Neuronal stem cell (in vitro differentiated cells): Measurements from ENCODE around the gene ADCY9.

Experiments
- DNase-seq: peaks from one replicate; pipeline ENCODE4 v3.0.0-alpha.2; 2013; ENCODE audit warnings: low spot score
- H2AFZ ChIP-seq: one replicate; pipeline ENCODE4 v1.6.1; 2013; ENCODE audit warnings: mild to moderate bottlenecking, low read length, inconsistent platforms
- H2AK5ac ChIP-seq: 2 replicates; pipeline ENCODE4 v1.6.1; 2013; ENCODE audit warnings: low read depth, mild to moderate bottlenecking, inconsistent platforms, low read length, moderate library complexity, mixed read lengths
- H2BK120ac ChIP-seq: 2 replicates; pipeline ENCODE4 v1.6.1; 2013; ENCODE audit warnings: low read depth, mild to moderate bottlenecking, inconsistent platforms, low read length, moderate library complexity, mixed read lengths
- H2BK12ac ChIP-seq: one replicate; pipeline ENCODE4 v1.6.1; 2013; ENCODE audit warnings: low read length, inconsistent platforms
- H2BK15ac ChIP-seq: 2 replicates; pipeline ENCODE4 v1.6.1; 2013; ENCODE audit warnings: mild to moderate bottlenecking, low read length, inconsistent platforms, mixed read lengths
- H2BK5ac ChIP-seq: one replicate; pipeline ENCODE4 v1.6.1; 2013; ENCODE audit warnings: inconsistent platforms, mild to moderate bottlenecking, low read length, moderate library complexity
- H3K14ac ChIP-seq: one replicate; pipeline ENCODE4 v1.6.1; 2013; ENCODE audit warnings: low read length, inconsistent platforms
- H3K18ac ChIP-seq: 2 replicates; pipeline ENCODE4 v1.6.1; 2013; ENCODE audit warnings: low read length, inconsistent platforms
- H3K23ac ChIP-seq: 2 replicates; pipeline ENCODE4 v1.6.1; 2013; ENCODE audit warnings: low read depth, mild to moderate bottlenecking, mixed read lengths, low read length, inconsistent platforms; ENCODE audit not compliant: poor library complexity
- H3K27ac ChIP-seq: replicated peaks from 3 replicates; pipeline ENCODE4 v1.5.1; 2013; ENCODE audit warnings: low read length, inconsistent platforms
- H3K27me3 ChIP-seq, 3 experiments: 2 replicates each; pipeline ENCODE4 v1.6.1; 2013; ENCODE audit warnings: low read length in 3 of 3, mild to moderate bottlenecking in 2 of 3, inconsistent platforms in 1 of 3, low read depth in 1 of 3, mixed read lengths in 1 of 3, moderate library complexity in 1 of 3; ENCODE audit not compliant: control insufficient read depth in 3 of 3, insufficient read depth in 3 of 3
- H3K36me3 ChIP-seq, 2 donors: replicated peaks in 1 of 2; 2 replicates each; pipeline ENCODE4 v1.6.1; 2013; ENCODE audit warnings: low read length in 2 of 2; ENCODE audit not compliant: control insufficient read depth in 2 of 2, insufficient read depth in 2 of 2
- H3K4ac ChIP-seq: 2 replicates; pipeline ENCODE4 v1.6.1; 2013; ENCODE audit warnings: inconsistent platforms, mild to moderate bottlenecking, low read length, moderate library complexity
- H3K4me1 ChIP-seq, 2 donors: 1 replicate in 1 of 2; 2 replicates in 1 of 2; pipeline ENCODE4 v1.6.1; 2013; ENCODE audit warnings: low read length in 2 of 2, low read depth in 1 of 2; ENCODE audit not compliant: control insufficient read depth in 2 of 2, insufficient read depth in 1 of 2
- H3K4me2 ChIP-seq: one replicate; pipeline ENCODE4 v1.6.1; 2013; ENCODE audit warnings: mild to moderate bottlenecking, low read length, inconsistent platforms; ENCODE audit not compliant: insufficient read depth, poor library complexity, severe bottlenecking
- H3K4me3 ChIP-seq, 2 donors: 2 replicates each; pipeline ENCODE4 v1.5.1; 2013; ENCODE audit warnings: low read length in 2 of 2, mild to moderate bottlenecking in 2 of 2, inconsistent platforms in 1 of 2, moderate library complexity in 1 of 2
- H3K79me1 ChIP-seq: one replicate; pipeline ENCODE4 v1.6.1; 2013; ENCODE audit warnings: low read depth, mild to moderate bottlenecking, inconsistent platforms, low read length, moderate library complexity
- H3K9ac ChIP-seq: one replicate; pipeline ENCODE4 v1.6.1; 2013; ENCODE audit warnings: mild to moderate bottlenecking, low read depth, low read length, inconsistent platforms; ENCODE audit not compliant: poor library complexity
- H3K9me3 ChIP-seq, 2 donors: replicated peaks in 1 of 2; 2 replicates each; pipeline versions ENCODE3 to v1.6.1; 2013; ENCODE audit warnings: low read length in 2 of 2, mild to moderate bottlenecking in 2 of 2, inconsistent platforms in 1 of 2, low read depth in 1 of 2, mixed read lengths in 1 of 2, moderate library complexity in 1 of 2; ENCODE audit not compliant: control insufficient read depth in 2 of 2, insufficient read depth in 1 of 2
- H4K8ac ChIP-seq: one replicate; pipeline ENCODE4 v1.6.1; 2013; ENCODE audit warnings: low read depth, mild to moderate bottlenecking, inconsistent platforms, low read length, moderate library complexity
- H4K91ac ChIP-seq: one replicate; pipeline ENCODE4 v1.6.1; 2013; ENCODE audit warnings: low read length, low read depth, mild to moderate bottlenecking, inconsistent platforms; ENCODE audit not compliant: poor library complexity
- WGBS, 2 donors: extraction: QIAGEN DNeasy Blood & Tissue Kit; methylation state at CpG; one replicate each; pipeline ENCODE4 v1.1.7; 2013; ENCODE audit warnings: missing lambda C conversion rate in 2 of 2, mixed read lengths in 1 of 2; ENCODE audit not compliant: insufficient read length in 2 of 2, insufficient replicate concordance in 1 of 2; ENCODE audit errors: extremely low coverage in 2 of 2; 5-methylcytosine and 5-hydroxymethylcytosine counted together

Gene ADCY9

GRCh38 chr16:4110065-4110464 is 6.2 kb downstream of the ADCY9 start:
- no peak overlapping the region for H3K4ac ChIP-seq
- H3K9ac ChIP-seq = no peak overlapping the region
- H3K14ac ChIP-seq = no peak overlapping the region
- H2BK12ac ChIP-seq = no peak overlapping the region
- no peak overlapping the region for H2BK15ac ChIP-seq
- no peak overlapping the region for H3K4me3 ChIP-seq
- H2AK5ac ChIP-seq = peak overlapping the region; percentile 25
- no peak overlapping the region for H2AFZ ChIP-seq
- no peak overlapping the region for H4K91ac ChIP-seq
- no peak overlapping the region for H3K4me2 ChIP-seq
- no peak overlapping the region for H3K23ac ChIP-seq
- H3K79me1 ChIP-seq = peaks cover 1% of the 10 kb centered on the region
- H2BK5ac ChIP-seq = no peak overlapping the region
- no peak overlapping the region for H3K18ac ChIP-seq
- DNase-seq = no peak
- peaks cover 0 to 11% of the 10 kb centered on the region in 2 donors for H3K9me3 ChIP-seq
- no peak overlapping the region for H3K27ac ChIP-seq
- WGBS, 2 donors = no CpG with 5 or more reads among the region's 13 CpGs
- no peak overlapping the region for H4K8ac ChIP-seq
- H3K36me3 ChIP-seq = peaks cover 0 to 6% of the 10 kb centered on the region in 2 donors
- no peak overlapping the region for H2BK120ac ChIP-seq
- peaks cover 0 to 12% (median 0%) of the 10 kb centered on the region in 3 experiments for H3K27me3 ChIP-seq
- H3K4me1 ChIP-seq = peaks cover 4 to 17% of the 10 kb centered on the region in 2 donors

GRCh38 chr16:4109250-4109736 is 6.9 kb downstream of the ADCY9 start:
- Histone ChIP-seq H4K91ac (no peak overlapping the region), H2BK5ac (no peak overlapping the region), H3K9me3 (peaks cover 0 to 7% of the 10 kb centered on the region in 2 donors), H3K23ac (no peak overlapping the region), H3K4ac (no peak overlapping the region), H3K4me1 (peaks cover 2 to 17% of the 10 kb centered on the region in 2 donors), H3K4me3 (no peak overlapping the region), H2BK15ac (no peak overlapping the region), H2BK12ac (no peak overlapping the region), H2BK120ac (no peak overlapping the region), H2AK5ac (no peak overlapping the region), H2AFZ (no peak overlapping the region), H3K27me3 (peaks cover 0 to 4% (median 0%) of the 10 kb centered on the region in 3 experiments), H3K14ac (no peak overlapping the region), H3K18ac (no peak overlapping the region), H3K4me2 (no peak overlapping the region), H3K79me1 (peaks cover 1% of the 10 kb centered on the region), H4K8ac (no peak overlapping the region), H3K27ac (no peak overlapping the region), H3K36me3 (no peaks in the 10 kb centered on the region), H3K9ac (no peak overlapping the region)
- DNase-seq = no peak
- no CpG with 5 or more reads among the region's 11 CpGs for WGBS, 2 donors

- WGBS, 2 donors = no CpG with 5 or more reads among the region's 4 CpGs
- H3K9ac ChIP-seq = no peak overlapping the region
Observed at GRCh38 chr16:4106516-4106915, 9.7 kb downstream of the ADCY9 start.

GRCh38 chr16:4105848-4106247 is 10.4 kb downstream of the ADCY9 start:
- Histone ChIP-seq H4K8ac (no peak overlapping the region), H3K23ac (no peak overlapping the region), H2AFZ (no peak overlapping the region), H3K4me2 (no peak overlapping the region), H2BK5ac (no peak overlapping the region), H2BK120ac (no peak overlapping the region), H3K4me3 (no peak overlapping the region), H3K9ac (no peak overlapping the region), H4K91ac (no peak overlapping the region), H2BK15ac (no peak overlapping the region), H3K4me1 (peaks cover 2 to 8% of the 10 kb centered on the region in 2 donors), H3K79me1 (peaks cover 1% of the 10 kb centered on the region), H2AK5ac (no peak overlapping the region), H3K27ac (no peak overlapping the region), H3K18ac (no peak overlapping the region), H3K14ac (no peak overlapping the region), H3K9me3 (peaks cover 0 to 3% of the 10 kb centered on the region in 2 donors), H3K4ac (no peak overlapping the region), H2BK12ac (no peak overlapping the region), H3K27me3 (no peaks in the 10 kb centered on the region), H3K36me3 (no peaks in the 10 kb centered on the region)
- no CpG with 5 or more reads among the region's 5 CpGs for WGBS, 2 donors
- DNase-seq = no peak

More at GRCh38 chr16:4106516-4106915, 9.7 kb downstream of the ADCY9 start:
- Histone ChIP-seq H2BK12ac (no peak overlapping the region), H2BK5ac (no peak overlapping the region), H3K4ac (no peak overlapping the region), H3K79me1 (peaks cover 1% of the 10 kb centered on the region), H2AK5ac (no peak overlapping the region), H3K4me1 (peaks cover 2 to 8% of the 10 kb centered on the region in 2 donors), H3K9me3 (peaks cover 0 to 3% of the 10 kb centered on the region in 2 donors), H3K4me3 (no peak overlapping the region), H2BK120ac (no peak overlapping the region), H3K36me3 (no peaks in the 10 kb centered on the region), H4K91ac (no peak overlapping the region), H3K27me3 (no peaks in the 10 kb centered on the region), H2AFZ (no peak overlapping the region), H3K18ac (no peak overlapping the region), H4K8ac (no peak overlapping the region), H2BK15ac (no peak overlapping the region), H3K23ac (no peak overlapping the region), H3K14ac (no peak overlapping the region), H3K27ac (no peak overlapping the region), H3K4me2 (no peak overlapping the region)
- DNase-seq = no peak
